Suprapubic skin (tissue), 4 donors: ENCODE data around the gene HASPIN. TPM values are rescaled to one million over a fixed set of nuclear protein-coding genes. Genes with fewer than 3 reads are reported as not detected.

Experiments
- DNase-seq, 2 donors: peaks; one replicate each; pipeline ENCODE4 v3.0.0-alpha.2; 2019; ENCODE audit warnings: low spot score in 2 of 2
- H3K27ac ChIP-seq: fragments of 200-600 bp; sonication (generic); one replicate; pipeline ENCODE4 v1.5.1; 2019
- H3K27me3 ChIP-seq: fragments of 200-600 bp; sonication (generic); one replicate; pipeline ENCODE4 v1.5.1; 2019
- H3K36me3 ChIP-seq: fragments of 200-600 bp; sonication (generic); one replicate; pipeline ENCODE4 v1.5.1; 2019
- H3K4me1 ChIP-seq: fragments of 200-600 bp; sonication (generic); one replicate; pipeline ENCODE4 v1.5.1; 2019
- H3K4me3 ChIP-seq: fragments of 200-600 bp; sonication (generic); one replicate; pipeline ENCODE4 v1.5.1; 2019; ENCODE audit warnings: mild to moderate bottlenecking
- H3K9me3 ChIP-seq: fragments of 200-600 bp; sonication (generic); one replicate; pipeline ENCODE4 v1.5.1; 2019
- CTCF ChIP-seq, 2 donors: fragments of 200-600 bp in 1 of 2; fragments of 450-650 bp in 1 of 2; sonication (generic) in 1 of 2; IDR thresholded peaks; one replicate each; pipeline ENCODE4 v1.5.1; 2016 to 2019; ENCODE audit warnings: antibody characterized with exemption in 2 of 2, mild to moderate bottlenecking in 1 of 2, moderate library complexity in 1 of 2
- EP300 ChIP-seq: sonication (generic); formaldehyde crosslinking; IDR thresholded peaks from one replicate; pipeline ENCODE4 v1.6.1; 2017; ENCODE audit warnings: antibody characterized with exemption
- POLR2A ChIP-seq, 2 donors: fragments of 450-650 bp; IDR thresholded peaks; one replicate each; pipeline ENCODE4 v1.6.1; 2017; ENCODE audit warnings: antibody characterized with exemption in 2 of 2, mild to moderate bottlenecking in 2 of 2, moderate library complexity in 2 of 2
- POLR2AphosphoS5 ChIP-seq, 3 donors: sonication (generic); formaldehyde crosslinking; IDR thresholded peaks; one replicate each; pipeline ENCODE4 v1.6.1; 2017; ENCODE audit warnings: antibody characterized with exemption in 3 of 3
- WGBS: methylation state at CpG from one replicate; pipeline ENCODE4 v1.1.5; 2018; 5-methylcytosine and 5-hydroxymethylcytosine counted together
- total RNA-seq, 4 donors: library from RNA; depleted of rRNA; stranded (reverse); fragments of >200 nt; gene quantifications; one replicate each; pipeline ENCODE4 v1.1.0, GENCODE V29; 2016

The HASPIN gene
- total RNA-seq, result 1 to 10 TPM in 3 of 4 donors, under 1 TPM in 1; 0.40 to 2.1 (median 1.8) TPM

GRCh38 chr17:3723556-3724377, at the start of gene HASPIN:
HASPIN (plus strand) TSS chr17:3723903; CDS start chr17:3723936, 33 bp downstream.
- Histone ChIP-seq H3K36me3 (peaks cover 5% of the 10 kb centered on the region), H3K4me1 (peaks cover 31% of the 10 kb centered on the region), H3K27me3 (no peaks in the 10 kb centered on the region), H3K27ac (peak within 1 kb of the TSS; percentile 86), H3K4me3 (peak within 1 kb of the TSS; percentile 97), H3K9me3 (no peaks in the 10 kb centered on the region)
- DNase-seq, result peak; percentile 89 to 92
- WGBS, result under 1% methylated on average over 47 of the region's 98 CpGs
- TF ChIP-seq POLR2A (IDR thresholded peaks at IDR 0.05), result no peak
- TF ChIP-seq POLR2AphosphoS5 (IDR thresholded peaks at IDR 0.05), result peak in 1 of 3 donors; percentile 11

- Histone ChIP-seq H3K9me3 (no peaks in the 10 kb centered on the region), H3K4me1 (no peaks in the 10 kb centered on the region), H3K27me3 (no peaks in the 10 kb centered on the region), H3K27ac (no peak overlapping the region), H3K4me3 (no peak overlapping the region), H3K36me3 (no peaks in the 10 kb centered on the region)
- DNase-seq, result no peak
- 76% methylated on average over 11 of the region's 11 CpGs for WGBS
- TF ChIP-seq CTCF (IDR thresholded peaks at IDR 0.05), result no peak
- no peak for TF ChIP-seq POLR2A (IDR thresholded peaks at IDR 0.05)
- TF ChIP-seq EP300, result no peak
- TF ChIP-seq POLR2AphosphoS5 (IDR thresholded peaks at IDR 0.05), result no peak
Measured at GRCh38 chr17:3675886-3676285, 47.8 kb upstream of the HASPIN start.

GRCh38 chr17:3678095-3678820, 45.4 kb upstream of the HASPIN start:
- Histone ChIP-seq H3K27ac (no peak overlapping the region), H3K36me3 (no peaks in the 10 kb centered on the region), H3K4me3 (no peak overlapping the region), H3K27me3 (peaks cover 12% of the 10 kb centered on the region), H3K4me1 (no peaks in the 10 kb centered on the region), H3K9me3 (no peaks in the 10 kb centered on the region)
- TF ChIP-seq CTCF (IDR thresholded peaks at IDR 0.05) (no peak), POLR2A (IDR thresholded peaks at IDR 0.05) (no peak), EP300 (no peak), POLR2AphosphoS5 (IDR thresholded peaks at IDR 0.05) (no peak)
- DNase-seq, result no peak
- 49% methylated on average over 14 of the region's 16 CpGs for WGBS

- H3K27me3 ChIP-seq, result peaks cover 19% of the 10 kb centered on the region
- no peaks in the 10 kb centered on the region for H3K36me3 ChIP-seq
- no peak overlapping the region for H3K27ac ChIP-seq
- WGBS, result 72% methylated on average over 14 of the region's 27 CpGs
- H3K9me3 ChIP-seq, result no peaks in the 10 kb centered on the region
- no peaks in the 10 kb centered on the region for H3K4me1 ChIP-seq
- DNase-seq, result no peak
- no peak overlapping the region for H3K4me3 ChIP-seq
- no peak for TF ChIP-seq EP300
- no peak for TF ChIP-seq CTCF (IDR thresholded peaks at IDR 0.05)
- TF ChIP-seq POLR2AphosphoS5 (IDR thresholded peaks at IDR 0.05), result no peak
- no peak for TF ChIP-seq POLR2A (IDR thresholded peaks at IDR 0.05)
Measured at GRCh38 chr17:3678821-3679530, 44.7 kb upstream of the HASPIN start.

GRCh38 chr17:3679531-3680126, 44.1 kb upstream of the HASPIN start:
- WGBS, result 43% methylated on average over 13 of the region's 20 CpGs
- DNase-seq, result no peak
- Histone ChIP-seq H3K27me3 (peaks cover 26% of the 10 kb centered on the region), H3K9me3 (no peaks in the 10 kb centered on the region), H3K27ac (no peak overlapping the region), H3K36me3 (no peaks in the 10 kb centered on the region), H3K4me3 (no peak overlapping the region), H3K4me1 (no peaks in the 10 kb centered on the region)
- no peak for TF ChIP-seq EP300
- no peak for TF ChIP-seq CTCF (IDR thresholded peaks at IDR 0.05)
- no peak for TF ChIP-seq POLR2A (IDR thresholded peaks at IDR 0.05)
- TF ChIP-seq POLR2AphosphoS5 (IDR thresholded peaks at IDR 0.05), result no peak
